Upper lobe of left lung (tissue), 4 donors: ENCODE data around the gene CYRIA.

ENCODE experiments used
- POLR2A ChIP-seq, 4 donors: fragments of 450-650 bp; IDR thresholded peaks; one replicate each; pipeline ENCODE4 v1.5.1; 2016 to 2017; ENCODE audit warnings: antibody characterized with exemption in 4 of 4, mild to moderate bottlenecking in 2 of 4
- TF ChIP-seq, protein P1 (sequence below), 6 experiments: fragments of 450-650 bp in 4 of 6; fragments of 200-600 bp in 2 of 6; sonication (generic) in 2 of 6; IDR thresholded peaks; one replicate each; pipeline ENCODE4 v1.5.1; 2016 to 2019; ENCODE audit warnings: antibody characterized with exemption in 6 of 6

- TF ChIP-seq POLR2A (IDR thresholded peaks at IDR 0.05): no peak
- TF ChIP-seq, protein P1, sequence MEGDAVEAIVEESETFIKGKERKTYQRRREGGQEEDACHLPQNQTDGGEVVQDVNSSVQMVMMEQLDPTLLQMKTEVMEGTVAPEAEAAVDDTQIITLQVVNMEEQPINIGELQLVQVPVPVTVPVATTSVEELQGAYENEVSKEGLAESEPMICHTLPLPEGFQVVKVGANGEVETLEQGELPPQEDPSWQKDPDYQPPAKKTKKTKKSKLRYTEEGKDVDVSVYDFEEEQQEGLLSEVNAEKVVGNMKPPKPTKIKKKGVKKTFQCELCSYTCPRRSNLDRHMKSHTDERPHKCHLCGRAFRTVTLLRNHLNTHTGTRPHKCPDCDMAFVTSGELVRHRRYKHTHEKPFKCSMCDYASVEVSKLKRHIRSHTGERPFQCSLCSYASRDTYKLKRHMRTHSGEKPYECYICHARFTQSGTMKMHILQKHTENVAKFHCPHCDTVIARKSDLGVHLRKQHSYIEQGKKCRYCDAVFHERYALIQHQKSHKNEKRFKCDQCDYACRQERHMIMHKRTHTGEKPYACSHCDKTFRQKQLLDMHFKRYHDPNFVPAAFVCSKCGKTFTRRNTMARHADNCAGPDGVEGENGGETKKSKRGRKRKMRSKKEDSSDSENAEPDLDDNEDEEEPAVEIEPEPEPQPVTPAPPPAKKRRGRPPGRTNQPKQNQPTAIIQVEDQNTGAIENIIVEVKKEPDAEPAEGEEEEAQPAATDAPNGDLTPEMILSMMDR (IDR thresholded peaks at IDR 0.05): no peak
Measured at GRCh38 chr2:16624436-16624780, 41.2 kb downstream of the CYRIA start.
